Gastroesophageal sphincter (tissue), 3 donors: ENCODE measurements around the gene EPS8L2.

Source experiments
- EP300 ChIP-seq: sonication (generic); formaldehyde crosslinking; IDR thresholded peaks from one replicate; pipeline ENCODE4 v1.6.1; 2017; ENCODE audit warnings: antibody characterized with exemption, mild to moderate bottlenecking
- POLR2AphosphoS5 ChIP-seq: sonication (generic); formaldehyde crosslinking; IDR thresholded peaks from one replicate; pipeline ENCODE4 v1.6.1; 2017; ENCODE audit warnings: antibody characterized with exemption
- TF ChIP-seq, protein P1 (sequence below), 4 experiments: fragments of 200-600 bp in 2 of 4; fragments of 450-650 bp in 2 of 4; sonication (generic) in 1 of 4; IDR thresholded peaks; one replicate each; pipeline ENCODE4 v1.5.1; 2017 to 2019; ENCODE audit warnings: antibody characterized with exemption in 4 of 4, mild to moderate bottlenecking in 2 of 4, moderate library complexity in 2 of 4

DNA sequence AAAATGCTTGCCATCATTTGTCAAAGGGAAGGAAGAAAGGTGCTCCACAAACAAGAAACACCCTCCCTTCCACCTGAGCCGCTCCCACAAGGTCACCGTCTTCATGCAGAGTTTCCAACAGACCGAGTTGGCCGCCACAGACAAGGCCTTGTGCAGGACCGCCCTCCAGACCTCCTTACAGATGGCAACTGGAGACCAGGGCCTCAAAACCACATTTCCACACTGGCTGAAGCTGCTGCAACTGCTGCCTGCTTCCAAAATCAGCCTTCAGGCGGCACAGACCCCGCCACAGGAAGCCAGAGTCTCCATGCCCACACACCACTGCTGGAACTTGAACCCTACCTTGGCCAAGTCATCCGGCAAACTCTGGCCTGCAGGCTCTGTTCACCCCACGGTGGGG, 17.4 kb upstream of the EPS8L2 start:
- TF ChIP-seq, protein P1, sequence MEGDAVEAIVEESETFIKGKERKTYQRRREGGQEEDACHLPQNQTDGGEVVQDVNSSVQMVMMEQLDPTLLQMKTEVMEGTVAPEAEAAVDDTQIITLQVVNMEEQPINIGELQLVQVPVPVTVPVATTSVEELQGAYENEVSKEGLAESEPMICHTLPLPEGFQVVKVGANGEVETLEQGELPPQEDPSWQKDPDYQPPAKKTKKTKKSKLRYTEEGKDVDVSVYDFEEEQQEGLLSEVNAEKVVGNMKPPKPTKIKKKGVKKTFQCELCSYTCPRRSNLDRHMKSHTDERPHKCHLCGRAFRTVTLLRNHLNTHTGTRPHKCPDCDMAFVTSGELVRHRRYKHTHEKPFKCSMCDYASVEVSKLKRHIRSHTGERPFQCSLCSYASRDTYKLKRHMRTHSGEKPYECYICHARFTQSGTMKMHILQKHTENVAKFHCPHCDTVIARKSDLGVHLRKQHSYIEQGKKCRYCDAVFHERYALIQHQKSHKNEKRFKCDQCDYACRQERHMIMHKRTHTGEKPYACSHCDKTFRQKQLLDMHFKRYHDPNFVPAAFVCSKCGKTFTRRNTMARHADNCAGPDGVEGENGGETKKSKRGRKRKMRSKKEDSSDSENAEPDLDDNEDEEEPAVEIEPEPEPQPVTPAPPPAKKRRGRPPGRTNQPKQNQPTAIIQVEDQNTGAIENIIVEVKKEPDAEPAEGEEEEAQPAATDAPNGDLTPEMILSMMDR (IDR thresholded peaks at IDR 0.05), result no peak
- no peak for TF ChIP-seq EP300
- no peak for TF ChIP-seq POLR2AphosphoS5
